ENCODE measurements around the gene ACADVL.

Gene ACADVL

DNA sequence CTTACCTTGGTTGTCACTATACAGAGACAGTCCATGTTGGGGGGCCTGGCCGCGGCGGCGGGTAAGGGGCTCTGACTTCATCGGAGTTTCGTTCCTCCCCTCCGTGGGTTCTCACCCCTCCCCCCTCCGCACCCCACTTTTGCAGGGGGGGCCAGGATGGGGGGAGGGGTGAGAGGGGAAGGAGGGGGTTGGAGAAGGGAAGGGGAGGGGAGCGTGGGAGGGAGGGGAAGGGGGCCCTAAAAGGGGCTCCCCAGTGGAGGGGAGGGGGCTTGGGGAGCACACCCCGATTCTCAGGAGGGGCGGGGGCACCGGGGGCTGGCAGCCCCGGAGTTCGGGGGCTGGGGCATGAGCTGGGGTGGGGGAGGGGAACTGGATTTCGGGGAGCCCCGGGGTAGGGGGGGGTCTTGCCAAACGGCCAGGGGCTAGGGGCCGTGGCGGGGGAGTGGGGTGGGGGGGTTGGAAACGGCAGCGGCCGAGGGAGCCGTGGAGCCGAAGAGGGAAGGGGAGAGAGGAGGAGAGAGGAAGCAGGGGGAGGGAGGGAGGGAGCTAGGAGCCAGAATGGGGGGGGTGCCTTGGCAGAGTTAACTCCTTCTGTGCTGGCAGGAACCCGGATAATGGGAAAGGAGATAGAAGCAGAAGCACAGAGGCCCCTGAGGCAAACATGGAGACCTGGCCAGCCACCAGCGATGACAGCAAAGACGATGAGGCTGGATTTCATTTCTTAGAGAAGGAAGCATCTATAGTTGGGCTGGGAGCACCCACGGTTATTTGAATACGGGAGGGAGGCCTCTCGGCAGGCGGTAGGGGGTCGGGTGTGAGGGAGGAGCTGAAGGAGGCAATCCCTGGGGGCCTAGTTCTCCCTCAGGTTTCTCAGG lies 2.4 kb upstream of the ACADVL start:
- H3K27me3 ChIP-seq (replicated peaks; ENCODE audit: control insufficient read depth, insufficient read depth, low read length) = no peaks in the 10 kb centered on the region

DNA sequence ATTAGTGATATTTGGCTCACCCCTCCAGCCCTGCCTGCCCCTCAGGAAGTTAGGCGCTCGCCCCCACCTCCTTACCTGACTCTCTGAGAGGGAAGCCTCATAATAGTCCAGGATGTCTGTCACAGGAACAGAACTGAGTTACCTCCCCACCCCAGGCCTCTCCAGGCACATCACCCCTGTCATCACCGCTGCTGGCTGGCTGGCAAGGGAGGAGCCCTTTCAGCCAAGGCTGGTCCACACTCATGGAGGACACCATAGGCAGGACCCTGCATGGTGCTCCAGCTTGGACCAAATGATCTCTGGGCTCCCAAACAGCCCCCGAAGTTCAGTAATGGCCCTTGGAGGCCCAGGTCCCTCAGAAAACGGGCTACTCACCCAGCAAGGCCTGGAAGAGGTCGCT lies 1.6 kb upstream of the ACADVL start:
- H3K36me3 ChIP-seq (ENCODE audit: control insufficient read depth, insufficient read depth, low read length) = peaks cover 5% of the 10 kb centered on the region
- H3K4me3 ChIP-seq (replicated peaks; ENCODE audit: low read depth, low read length) = no peak overlapping the region
- no peak for DNase-seq (ENCODE audit: extremely low read depth, insufficient read length)
- no peaks in the 10 kb centered on the region for H3K27me3 ChIP-seq (replicated peaks; ENCODE audit: control insufficient read depth, insufficient read depth, low read length)
- TF ChIP-seq CTCF (IDR thresholded peaks at IDR 0.05; ENCODE audit: insufficient read depth, low read length, poor library complexity, severe bottlenecking) = no peak

More for the DNA sequence above, 2.4 kb upstream of the ACADVL start:
- peaks cover 1% of the 10 kb centered on the region; the same call in 1 of the 2 replicates for H3K36me3 ChIP-seq (ENCODE audit: control insufficient read depth, insufficient read depth, low read length)
- no peak for TF ChIP-seq CTCF (IDR thresholded peaks at IDR 0.05; ENCODE audit: insufficient read depth, low read length, poor library complexity, severe bottlenecking)
- no peak overlapping the region; the same call in none of the 2 replicates for H3K4me3 ChIP-seq (replicated peaks; ENCODE audit: low read depth, low read length)
- DNase-seq (ENCODE audit: extremely low read depth, insufficient read length) = no peak

GRCh38 chr17:7218758-7219157 lies 980 bp upstream of the ACADVL start:
- H3K36me3 ChIP-seq (ENCODE audit: control insufficient read depth, insufficient read depth, low read length) = peaks cover 11% of the 10 kb centered on the region
- no peak for TF ChIP-seq CTCF (IDR thresholded peaks at IDR 0.05; ENCODE audit: insufficient read depth, low read length, poor library complexity, severe bottlenecking)
- no peaks in the 10 kb centered on the region for H3K27me3 ChIP-seq (replicated peaks; ENCODE audit: control insufficient read depth, insufficient read depth, low read length)
- no peak for DNase-seq (ENCODE audit: extremely low read depth, insufficient read length)
- H3K4me3 ChIP-seq (replicated peaks; ENCODE audit: low read depth, low read length) = no peak overlapping the region

DNA sequence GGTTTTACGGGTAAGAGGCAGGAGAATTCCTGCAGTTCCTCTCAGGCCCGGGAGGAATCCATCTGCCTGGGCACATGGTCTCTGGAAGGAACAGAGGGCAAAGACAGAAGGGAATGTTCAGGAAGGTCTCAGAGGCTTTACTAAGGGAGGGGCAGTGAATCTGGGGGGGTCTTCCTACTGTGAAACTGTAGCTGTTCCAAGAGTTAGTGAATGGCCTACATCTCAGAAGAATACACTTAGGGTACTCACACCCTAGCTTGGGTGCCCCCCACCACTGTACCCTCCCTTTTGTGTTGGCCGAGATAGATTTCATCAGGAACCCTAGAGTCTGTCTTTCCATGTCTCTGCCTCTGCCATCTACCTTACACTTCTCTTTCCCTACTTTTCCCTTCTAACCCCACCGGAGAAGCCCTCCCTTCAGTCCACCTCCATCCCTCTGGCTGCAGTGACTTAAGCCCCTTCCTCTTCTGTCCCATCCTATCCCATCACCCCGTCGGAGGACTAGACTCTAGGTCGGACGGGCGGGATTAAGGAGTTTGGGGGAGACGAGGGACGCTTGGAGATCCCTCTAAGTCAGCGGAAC lies 418 bp upstream of the ACADVL start:
- H3K27me3 ChIP-seq (replicated peaks; ENCODE audit: control insufficient read depth, insufficient read depth, low read length) = no peaks in the 10 kb centered on the region

DNA sequence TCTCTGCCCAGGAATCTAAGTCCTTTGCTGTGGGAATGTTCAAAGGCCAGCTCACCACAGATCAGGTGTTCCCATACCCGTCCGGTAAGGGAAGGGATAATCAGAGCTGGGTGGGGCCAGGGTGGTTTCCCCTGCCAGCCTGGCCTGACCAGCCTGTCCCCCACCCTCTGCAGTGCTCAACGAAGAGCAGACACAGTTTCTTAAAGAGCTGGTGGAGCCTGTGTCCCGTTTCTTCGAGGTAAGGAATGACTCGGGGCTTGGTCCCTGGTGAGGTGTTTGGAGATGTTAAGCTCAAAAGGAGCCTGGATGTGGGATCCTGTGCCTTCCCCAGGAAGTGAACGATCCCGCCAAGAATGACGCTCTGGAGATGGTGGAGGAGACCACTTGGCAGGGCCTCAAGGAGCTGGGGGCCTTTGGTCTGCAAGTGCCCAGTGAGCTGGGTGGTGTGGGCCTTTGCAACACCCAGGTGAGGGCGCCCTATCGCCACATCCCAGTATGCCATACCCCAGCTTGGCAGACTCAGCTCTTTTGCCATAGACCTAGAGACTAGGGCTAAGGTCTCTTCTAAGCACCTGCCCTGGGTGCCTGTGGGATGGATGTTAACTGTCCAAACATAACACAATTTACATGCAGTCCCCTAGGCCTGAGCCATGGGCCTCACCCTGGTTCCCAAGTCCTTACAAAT lies 997 bp downstream of the ACADVL start:
- H3K4me3 ChIP-seq (replicated peaks; ENCODE audit: low read depth, low read length) = peak overlapping the region; percentile 81
- peak; percentile 68 for TF ChIP-seq CTCF (IDR thresholded peaks at IDR 0.05; ENCODE audit: insufficient read depth, low read length, poor library complexity, severe bottlenecking)
- H3K27me3 ChIP-seq (replicated peaks; ENCODE audit: control insufficient read depth, insufficient read depth, low read length) = no peaks in the 10 kb centered on the region
- DNase-seq (ENCODE audit: extremely low read depth, insufficient read length) = peak; percentile 47
- H3K36me3 ChIP-seq (ENCODE audit: control insufficient read depth, insufficient read depth, low read length) = peaks cover 19% of the 10 kb centered on the region

More for the DNA sequence above, 418 bp upstream of the ACADVL start:
- peak overlapping the region; percentile 81 for H3K4me3 ChIP-seq (replicated peaks; ENCODE audit: low read depth, low read length)
- no peak for TF ChIP-seq CTCF (IDR thresholded peaks at IDR 0.05; ENCODE audit: insufficient read depth, low read length, poor library complexity, severe bottlenecking)
- DNase-seq (ENCODE audit: extremely low read depth, insufficient read length) = no peak
- peaks cover 15% of the 10 kb centered on the region for H3K36me3 ChIP-seq (ENCODE audit: control insufficient read depth, insufficient read depth, low read length)
